Endodermal cell (in vitro differentiated cells): ENCODE data around the gene TNRC6C. TPM values are rescaled to one million over a fixed set of nuclear protein-coding genes. Genes with fewer than 3 reads are reported as not detected.

Source experiments
- DNase-seq: peaks from one replicate; pipeline ENCODE4 v3.0.0-alpha.2; 2017
- H3K27ac ChIP-seq: 2 replicates; pipeline ENCODE4 v1.5.1; 2013; ENCODE audit warnings: mild to moderate bottlenecking, low read depth, low read length, moderate library complexity
- H3K27me3 ChIP-seq: 2 replicates; pipeline ENCODE4 v1.6.1; 2013; ENCODE audit warnings: mild to moderate bottlenecking, low read length, moderate library complexity; ENCODE audit not compliant: insufficient read depth, control insufficient read depth, poor library complexity, severe bottlenecking
- H3K36me3 ChIP-seq: 2 replicates; pipeline ENCODE4 v1.7.0; 2013; ENCODE audit warnings: mild to moderate bottlenecking, low read length, moderate library complexity; ENCODE audit not compliant: control insufficient read depth, insufficient read depth
- H3K4me1 ChIP-seq: one replicate; pipeline ENCODE4 v1.7.0; 2013; ENCODE audit warnings: low read length; ENCODE audit not compliant: control insufficient read depth, insufficient read depth
- H3K4me3 ChIP-seq: 2 replicates; pipeline ENCODE4 v1.5.1; 2013; ENCODE audit warnings: mild to moderate bottlenecking, low read length, moderate library complexity
- H3K9ac ChIP-seq: 2 replicates; pipeline ENCODE4 v1.6.1; 2013; ENCODE audit warnings: mild to moderate bottlenecking, low read length, moderate library complexity; ENCODE audit not compliant: poor library complexity, severe bottlenecking; ENCODE audit errors: extremely low read depth
- H3K9me3 ChIP-seq: 2 replicates; pipeline ENCODE4 v1.6.1; 2013; ENCODE audit warnings: mild to moderate bottlenecking, low read length, moderate library complexity; ENCODE audit not compliant: control insufficient read depth
- H3K27ac Mint-ChIP-seq: 2 replicates; pipeline ENCODE4 v1.8.0; 2020; ENCODE audit warnings: mixed read lengths
- H3K27me3 Mint-ChIP-seq: 2 replicates; pipeline ENCODE4 v1.8.0; 2021; ENCODE audit warnings: mild to moderate bottlenecking, mixed read lengths; ENCODE audit not compliant: insufficient read depth
- H3K36me3 Mint-ChIP-seq: 2 replicates; pipeline ENCODE4 v1.8.0; 2020; ENCODE audit warnings: low read depth, mixed read lengths
- H3K4me1 Mint-ChIP-seq: 2 replicates; pipeline ENCODE4 v1.8.0; 2020; ENCODE audit warnings: mixed read lengths
- H3K4me3 Mint-ChIP-seq: 2 replicates; pipeline ENCODE4 v1.8.0; 2020; ENCODE audit warnings: mild to moderate bottlenecking, moderate library complexity, mixed read lengths
- H3K9me3 Mint-ChIP-seq: 2 replicates; pipeline ENCODE4 v1.8.0; 2020; ENCODE audit warnings: mild to moderate bottlenecking, mixed read lengths
- WGBS, 2 experiments: methylation state at CpG; one replicate each; pipeline versions ENCODE4 v1.1.5 to v1.1.7; 2013; ENCODE audit warnings: missing lambda C conversion rate in 2 of 2, mixed read lengths in 1 of 2; ENCODE audit not compliant: insufficient coverage in 1 of 2, insufficient read length in 1 of 2; 5-methylcytosine and 5-hydroxymethylcytosine counted together
- total RNA-seq, 2 donors: library from RNA; stranded (reverse); fragmentation: NEBNext Ultra II Directional in 1 of 2; extraction: Animal tissue kit (Norgen Biotek cat#: 25700) in 1 of 2; gene quantifications; 2 replicates in 1 of 2; 3 replicates in 1 of 2; pipeline ENCODE4 v1.2.1, GENCODE V29; 2021
- TF ChIP-seq, protein P1 (sequence below): fragments of 200-600 bp; sonication (generic); conservative IDR thresholded peaks from 2 replicates; pipeline ENCODE4 v1.5.0; 2021; ENCODE audit warnings: antibody characterized with exemption, mild to moderate bottlenecking

The TNRC6C gene
- total RNA-seq, 2 donors from 2014 or later: 22.4 to 40.2 TPM

- H3K4me3 ChIP-seq: no peak overlapping the region
- Mint-ChIP-seq H3K4me1 (no peaks in the 10 kb centered on the region), H3K27me3 (no peaks in the 10 kb centered on the region), H3K4me3 (no peak overlapping the region), H3K36me3 (peaks cover 45% of the 10 kb centered on the region), H3K27ac (no peak overlapping the region), H3K9me3 (no peaks in the 10 kb centered on the region)
- no peaks in the 10 kb centered on the region for H3K9me3 ChIP-seq
- TF ChIP-seq, protein P1, sequence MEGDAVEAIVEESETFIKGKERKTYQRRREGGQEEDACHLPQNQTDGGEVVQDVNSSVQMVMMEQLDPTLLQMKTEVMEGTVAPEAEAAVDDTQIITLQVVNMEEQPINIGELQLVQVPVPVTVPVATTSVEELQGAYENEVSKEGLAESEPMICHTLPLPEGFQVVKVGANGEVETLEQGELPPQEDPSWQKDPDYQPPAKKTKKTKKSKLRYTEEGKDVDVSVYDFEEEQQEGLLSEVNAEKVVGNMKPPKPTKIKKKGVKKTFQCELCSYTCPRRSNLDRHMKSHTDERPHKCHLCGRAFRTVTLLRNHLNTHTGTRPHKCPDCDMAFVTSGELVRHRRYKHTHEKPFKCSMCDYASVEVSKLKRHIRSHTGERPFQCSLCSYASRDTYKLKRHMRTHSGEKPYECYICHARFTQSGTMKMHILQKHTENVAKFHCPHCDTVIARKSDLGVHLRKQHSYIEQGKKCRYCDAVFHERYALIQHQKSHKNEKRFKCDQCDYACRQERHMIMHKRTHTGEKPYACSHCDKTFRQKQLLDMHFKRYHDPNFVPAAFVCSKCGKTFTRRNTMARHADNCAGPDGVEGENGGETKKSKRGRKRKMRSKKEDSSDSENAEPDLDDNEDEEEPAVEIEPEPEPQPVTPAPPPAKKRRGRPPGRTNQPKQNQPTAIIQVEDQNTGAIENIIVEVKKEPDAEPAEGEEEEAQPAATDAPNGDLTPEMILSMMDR: no peak
- no peaks in the 10 kb centered on the region for H3K27me3 ChIP-seq
- H3K27ac ChIP-seq: no peak overlapping the region
- DNase-seq: no peak
- no peaks in the 10 kb centered on the region for H3K4me1 ChIP-seq
- no peak overlapping the region for H3K9ac ChIP-seq
- H3K36me3 ChIP-seq: peaks cover 28% of the 10 kb centered on the region
- WGBS, 2 experiments: 93 to 97% methylated on average over 6 to 28 of the region's 28 CpGs
Observed at GRCh38 chr17:78111727-78112517, 153.4 kb downstream of the TNRC6C start.

- H3K9ac ChIP-seq: no peak overlapping the region
- H3K9me3 Mint-ChIP-seq: no peaks in the 10 kb centered on the region
- no peaks in the 10 kb centered on the region for H3K27me3 ChIP-seq
- H3K27ac Mint-ChIP-seq: peak overlapping the region; percentile 25
- TF ChIP-seq, protein P1: peak; percentile 99
- H3K27me3 Mint-ChIP-seq: no peaks in the 10 kb centered on the region
- H3K4me3 ChIP-seq: no peak overlapping the region
- H3K36me3 Mint-ChIP-seq: peaks cover 44% of the 10 kb centered on the region
- H3K9me3 ChIP-seq: no peaks in the 10 kb centered on the region
- 73 to 85% methylated on average over 18 to 33 of the region's 33 CpGs for WGBS, 2 experiments
- H3K36me3 ChIP-seq: peaks cover 21% of the 10 kb centered on the region
- no peak overlapping the region for H3K27ac ChIP-seq
- no peaks in the 10 kb centered on the region for H3K4me1 Mint-ChIP-seq
- peak; percentile 99 for DNase-seq
- H3K4me1 ChIP-seq: no peaks in the 10 kb centered on the region
- no peak overlapping the region for H3K4me3 Mint-ChIP-seq
Observed at GRCh38 chr17:78112518-78113471, 154.3 kb downstream of the TNRC6C start.

DNA sequence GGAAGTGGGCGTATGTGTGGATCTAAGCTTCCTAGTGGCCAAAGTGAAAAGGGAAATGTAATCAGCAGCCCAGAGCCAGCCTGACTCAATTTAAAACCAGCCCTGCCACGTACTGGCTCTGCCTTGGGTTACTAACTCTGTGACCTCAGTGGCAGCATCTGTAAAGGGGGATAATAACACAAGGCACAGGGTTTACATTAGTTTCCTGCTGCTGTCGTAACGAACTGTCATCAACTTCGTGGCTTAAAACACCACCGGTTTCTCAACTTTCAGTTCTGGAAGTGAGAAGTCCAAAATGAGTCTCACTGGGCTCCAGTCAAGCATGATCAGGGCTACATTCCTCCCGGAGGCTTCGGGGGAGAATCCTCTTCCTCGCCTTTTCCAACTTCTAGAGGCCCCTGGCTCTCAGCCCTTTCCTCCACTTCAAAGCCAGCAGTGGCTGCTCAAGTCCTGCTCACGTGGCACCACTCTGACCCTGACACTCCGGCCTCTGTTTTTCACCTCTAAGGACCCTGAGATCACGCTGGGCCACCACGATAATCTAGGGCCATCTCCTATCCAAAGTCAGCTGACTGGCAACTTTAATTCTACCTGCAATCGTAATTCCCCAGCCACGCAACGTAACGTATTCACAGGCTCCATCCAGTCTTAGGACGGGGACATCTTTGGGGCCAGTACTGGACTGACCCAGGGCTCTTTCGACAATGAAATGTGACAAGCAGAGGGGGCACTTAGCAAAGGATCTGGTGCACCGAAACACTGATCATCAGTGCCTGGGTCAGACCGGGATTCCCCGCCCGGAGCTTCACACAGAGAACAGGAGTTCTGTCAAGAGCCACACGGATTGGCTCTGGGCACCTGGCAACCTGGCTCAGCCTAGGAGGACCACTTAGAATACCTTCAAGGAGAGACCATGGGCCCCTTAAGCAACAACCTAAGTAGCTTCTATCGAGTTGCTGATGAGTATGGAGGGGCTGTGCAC, 155.6 kb downstream of the TNRC6C start:
- no peaks in the 10 kb centered on the region for H3K4me1 ChIP-seq
- Mint-ChIP-seq H3K27ac (no peak overlapping the region), H3K36me3 (peaks cover 42% of the 10 kb centered on the region), H3K9me3 (no peaks in the 10 kb centered on the region), H3K27me3 (no peaks in the 10 kb centered on the region), H3K4me1 (no peaks in the 10 kb centered on the region), H3K4me3 (no peak overlapping the region)
- DNase-seq: no peak
- WGBS, 2 experiments: 94 to 95% methylated on average over 25 of the region's 25 CpGs
- no peaks in the 10 kb centered on the region for H3K9me3 ChIP-seq
- no peak overlapping the region for H3K9ac ChIP-seq
- H3K27me3 ChIP-seq: no peaks in the 10 kb centered on the region
- peaks cover 18% of the 10 kb centered on the region for H3K36me3 ChIP-seq
- H3K27ac ChIP-seq: no peak overlapping the region
- no peak overlapping the region for H3K4me3 ChIP-seq
- TF ChIP-seq, protein P1: no peak
